Kidney (tissue), 14 donors: Measurements from ENCODE around the gene RARRES2. TPM values are rescaled to one million over a fixed set of nuclear protein-coding genes. Genes with fewer than 3 reads are reported as not detected.

Source experiments
- DNase-seq, 5 donors: peaks; one replicate each; pipeline ENCODE4 v3.0.0-alpha.2; 2013 to 2020
- FAIRE-seq: peaks from 2 replicates; lab custom pipeline; 2012; peaks lifted over from hg19 to GRCh38; lab: Jason Lieb, UNC
- H3K27ac ChIP-seq, 2 donors: one replicate each; pipeline ENCODE4 v1.7.0; 2013; ENCODE audit warnings: low read depth in 2 of 2, low read length in 2 of 2, inconsistent platforms in 1 of 2
- H3K27me3 ChIP-seq: one replicate; pipeline ENCODE4 v1.7.1; 2013; ENCODE audit warnings: low read length, inconsistent platforms; ENCODE audit not compliant: control insufficient read depth, insufficient read depth
- H3K36me3 ChIP-seq, 3 donors: one replicate each; pipeline versions ENCODE4 v1.7.0 to v1.7.1; 2013; ENCODE audit warnings: low read length in 3 of 3, control low read depth in 1 of 3, inconsistent platforms in 1 of 3; ENCODE audit not compliant: insufficient read depth in 3 of 3, control insufficient read depth in 2 of 3
- H3K4me1 ChIP-seq, 3 donors: one replicate each; pipeline versions ENCODE4 v1.7.0 to v1.7.1; 2013; ENCODE audit warnings: low read length in 3 of 3, inconsistent platforms in 1 of 3, low read depth in 1 of 3; ENCODE audit not compliant: control insufficient read depth in 2 of 3, insufficient read depth in 2 of 3
- H3K4me3 ChIP-seq, 3 donors: one replicate each; pipeline versions ENCODE4 v1.7.0 to v1.8.1; 2013; ENCODE audit warnings: low read length in 3 of 3, control low read depth in 1 of 3, inconsistent platforms in 1 of 3
- H3K9ac ChIP-seq, 3 donors: one replicate each; pipeline versions ENCODE4 v1.7.0 to v1.7.1; 2013; ENCODE audit warnings: low read length in 3 of 3, control low read depth in 1 of 3, inconsistent platforms in 1 of 3
- H3K9me3 ChIP-seq, 3 donors: one replicate each; pipeline versions ENCODE4 v1.7.0 to v1.7.1; 2013; ENCODE audit warnings: low read length in 3 of 3, control low read depth in 1 of 3, inconsistent platforms in 1 of 3; ENCODE audit not compliant: control insufficient read depth in 2 of 3, insufficient read depth in 1 of 3
- CTCF ChIP-seq: IDR thresholded peaks from 3 replicates; pipeline ENCODE4 v1.5.1; 2012; ENCODE audit warnings: mild to moderate bottlenecking, moderate library complexity, borderline replicate concordance; ENCODE audit not compliant: insufficient read depth; ENCODE audit errors: extremely low read depth
- intact Hi-C: fragments of 100-400 bp; cut with DNase I; formaldehyde crosslinking; loops from one replicate; pipeline ENCODE4 v1.11.1; 2022
- polyA plus RNA-seq: library from polyadenylated mRNA; stranded (reverse); fragments of 350-450 nt; fragmentation: Illumina TruSeq; extraction: RNeasy Lipid Tissue Mini Kit (QIAGEN cat#74804); gene quantifications from one replicate; pipeline ENCODE4 v1.2.3, GENCODE V29; 2014; ENCODE audit warnings: low read depth, low replicate concordance; ENCODE audit not compliant: insufficient read depth
- total RNA-seq: library from RNA; stranded (reverse); fragmentation: NEBNext Ultra II Directional; extraction: Animal tissue kit (Norgen Biotek cat#: 25700); gene quantifications from one replicate; pipeline ENCODE4 v1.2.1, GENCODE V29; 2021
- donor health status: control.
- donor health status: control.
- donor health status: control.
- donor health status: control.
- donor health status: control.
- donor health status: DM: yes; HTN: yes; CAD: no.
- donor health status: Normal renal cell carcinoma (clear cell type).

The RARRES2 gene
- total and polyA plus RNA-seq, 2 donors from 2014 or later: 104 to 475 TPM

GRCh38 chr7:150377196-150377595 lies 35.8 kb upstream of the RARRES2 start:
- FAIRE-seq: no peak

GRCh38 chr7:150376560-150376959 lies 35.1 kb upstream of the RARRES2 start:
- intact Hi-C loops: no loop called here
- no peak overlapping the region for H3K27ac ChIP-seq
- H3K9me3 ChIP-seq: no peaks in the 10 kb centered on the region
- FAIRE-seq (no peak), DNase-seq (peak in 1 of 5 donors; percentile 44)
- H3K4me3 ChIP-seq: no peak overlapping the region
- peaks cover 0 to 26% (median 24%) of the 10 kb centered on the region in 3 donors for H3K4me1 ChIP-seq
- no peaks in the 10 kb centered on the region for H3K27me3 ChIP-seq
- peaks cover 2 to 11% (median 9%) of the 10 kb centered on the region in 3 donors for H3K36me3 ChIP-seq
- H3K9ac ChIP-seq: no peak overlapping the region
- no peak for TF ChIP-seq CTCF

More at GRCh38 chr7:150377196-150377595, 35.8 kb upstream of the RARRES2 start:
- no peak overlapping the region for H3K4me3 ChIP-seq
- H3K9me3 ChIP-seq: no peaks in the 10 kb centered on the region
- H3K27me3 ChIP-seq: no peaks in the 10 kb centered on the region
- peak overlapping the region in 1 of 3 donors; percentile 4 for H3K9ac ChIP-seq
- H3K36me3 ChIP-seq: peaks cover 2 to 9% (median 9%) of the 10 kb centered on the region in 3 donors
- peaks cover 0 to 26% (median 24%) of the 10 kb centered on the region in 3 donors for H3K4me1 ChIP-seq
- DNase-seq: peak in 1 of 5 donors; percentile 58
- intact Hi-C loops: no loop called here
- no peak for TF ChIP-seq CTCF
- H3K27ac ChIP-seq: no peak overlapping the region

GRCh38 chr7:150375662-150376521 lies 34.5 kb upstream of the RARRES2 start:
- no peak for FAIRE-seq
- Histone ChIP-seq H3K9ac (no peak overlapping the region), H3K27me3 (no peaks in the 10 kb centered on the region), H3K36me3 (peaks cover 2 to 12% (median 9%) of the 10 kb centered on the region in 3 donors), H3K27ac (no peak overlapping the region), H3K4me3 (no peak overlapping the region), H3K9me3 (no peaks in the 10 kb centered on the region), H3K4me1 (peaks cover 0 to 26% (median 23%) of the 10 kb centered on the region in 3 donors)
- DNase-seq: no peak
- intact Hi-C loops: no loop called here
- no peak for TF ChIP-seq CTCF
